HEK293T (cell line): ENCODE measurements around the gene RPL41.

Experiments
- CTCF ChIA-PET: fragments of 350-600 bp; formaldehyde crosslinking; extraction: SDS; loops from one replicate; lab custom pipeline; 2021; ENCODE audit warnings: antibody characterized with exemption, inconsistent platforms; lab: Yijun Ruan, JAX
- POLR2A ChIA-PET: fragments of 350-600 bp; formaldehyde crosslinking; extraction: SDS; loops from one replicate; lab custom pipeline; 2020; ENCODE audit warnings: antibody characterized with exemption, inconsistent platforms; lab: Yijun Ruan, JAX
- DNase-seq: peaks from one replicate; pipeline ENCODE4 v3.0.0; 2012; ENCODE audit warnings: mixed read lengths; ENCODE audit errors: extremely low spot score
- ARNT ChIP-seq: fragments of 450-650 bp; IDR thresholded peaks from 2 replicates; pipeline ENCODE4 v1.6.1; 2017; ENCODE audit warnings: mild to moderate bottlenecking
- BHLHE40 ChIP-seq: fragments of 450-650 bp; IDR thresholded peaks from 2 replicates; pipeline ENCODE4 v1.6.1; 2016; ENCODE audit warnings: mild to moderate bottlenecking, moderate library complexity, borderline replicate concordance
- CTBP1 ChIP-seq: fragments of 450-650 bp; IDR thresholded peaks from 2 replicates; pipeline ENCODE4 v1.6.1; 2016; ENCODE audit warnings: borderline replicate concordance
- ELF4 ChIP-seq: fragments of 450-650 bp; IDR thresholded peaks from 2 replicates; pipeline ENCODE4 v1.6.1; 2017; ENCODE audit warnings: antibody characterized with exemption
- FOXA1 ChIP-seq: fragments of 450-650 bp; IDR thresholded peaks from 2 replicates; pipeline ENCODE4 v1.6.1; 2016; ENCODE audit warnings: mild to moderate bottlenecking
- FOXK2 ChIP-seq: fragments of 450-650 bp; IDR thresholded peaks from 2 replicates; pipeline ENCODE4 v1.6.1; 2016; ENCODE audit warnings: mild to moderate bottlenecking
- FOXM1 ChIP-seq: fragments of 450-650 bp; IDR thresholded peaks from 2 replicates; pipeline ENCODE4 v1.6.1; 2017; ENCODE audit warnings: mild to moderate bottlenecking, borderline replicate concordance
- HDGF ChIP-seq: fragments of 450-650 bp; IDR thresholded peaks from 2 replicates; pipeline ENCODE4 v1.6.1; 2017; ENCODE audit warnings: antibody characterized with exemption, borderline replicate concordance
- L3MBTL2 ChIP-seq: fragments of 450-650 bp; conservative IDR thresholded peaks from 2 replicates; pipeline ENCODE4 v1.6.1; 2016; ENCODE audit warnings: mild to moderate bottlenecking
- LEF1 ChIP-seq: fragments of 450-650 bp; IDR thresholded peaks from 2 replicates; pipeline ENCODE4 v1.6.1; 2017; ENCODE audit warnings: mild to moderate bottlenecking, borderline replicate concordance
- NFRKB ChIP-seq: fragments of 450-650 bp; IDR thresholded peaks from 2 replicates; pipeline ENCODE4 v1.6.1; 2016; ENCODE audit warnings: mild to moderate bottlenecking, moderate library complexity
- PKNOX1 ChIP-seq: fragments of 450-650 bp; IDR thresholded peaks from 2 replicates; pipeline ENCODE4 v1.6.1; 2016
- SP1 ChIP-seq: fragments of 450-650 bp; IDR thresholded peaks from 2 replicates; pipeline ENCODE4 v1.6.1; 2017
- SUZ12 ChIP-seq: fragments of 450-650 bp; IDR thresholded peaks from 2 replicates; pipeline ENCODE4 v1.6.1; 2016; ENCODE audit warnings: mild to moderate bottlenecking
- TARDBP ChIP-seq: fragments of 450-650 bp; IDR thresholded peaks from 2 replicates; pipeline ENCODE4 v1.6.1; 2016
- ZNF384 ChIP-seq: fragments of 450-650 bp; IDR thresholded peaks from 2 replicates; pipeline ENCODE4 v1.6.1; 2016

The RPL41 gene

DNA sequence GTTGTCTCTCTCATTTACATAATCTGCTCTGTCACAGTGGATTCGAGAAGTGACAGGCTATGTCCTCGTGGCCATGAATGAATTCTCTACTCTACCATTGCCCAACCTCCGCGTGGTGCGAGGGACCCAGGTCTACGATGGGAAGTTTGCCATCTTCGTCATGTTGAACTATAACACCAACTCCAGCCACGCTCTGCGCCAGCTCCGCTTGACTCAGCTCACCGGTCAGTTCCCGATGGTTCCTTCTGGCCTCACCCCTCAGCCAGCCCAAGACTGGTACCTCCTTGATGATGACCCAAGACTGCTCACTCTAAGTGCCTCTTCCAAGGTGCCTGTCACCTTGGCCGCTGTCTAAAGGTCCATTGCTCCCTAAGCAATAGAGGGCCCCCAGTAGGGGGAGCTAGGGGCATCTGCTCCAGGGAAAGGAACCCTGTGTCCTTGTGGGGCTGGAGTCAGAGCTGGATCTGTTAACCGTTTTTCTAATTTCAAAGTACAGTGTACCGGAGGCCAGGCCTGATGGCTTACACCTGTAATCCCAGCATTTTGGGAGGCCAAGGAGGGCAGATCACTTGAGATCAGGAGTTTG is 31.4 kb upstream of the RPL41 start:
- ChIA-PET CTCF (interaction anchor here (0.6 to 1.4 kb wide), 10 partner anchors 11 to 78 kb away, joined by 3 to 9 read pairs (median 4); partner anchors contain the start of gene PA2G4), POLR2A (interaction anchor here (1.6 to 3.3 kb wide), 3 partner anchors 19 to 32 kb away, joined by 5 to 22 read pairs (median 10); partner anchors contain the start of genes PA2G4, RPL41 and ZC3H10)
- TF ChIP-seq ARNT (no peak), PKNOX1 (0 out of 2 replicates have a peak, but pooled peaks have one; percentile 13), FOXM1 (no peak), ZNF384 (no peak)
- DNase-seq = peak; percentile 68

DNA sequence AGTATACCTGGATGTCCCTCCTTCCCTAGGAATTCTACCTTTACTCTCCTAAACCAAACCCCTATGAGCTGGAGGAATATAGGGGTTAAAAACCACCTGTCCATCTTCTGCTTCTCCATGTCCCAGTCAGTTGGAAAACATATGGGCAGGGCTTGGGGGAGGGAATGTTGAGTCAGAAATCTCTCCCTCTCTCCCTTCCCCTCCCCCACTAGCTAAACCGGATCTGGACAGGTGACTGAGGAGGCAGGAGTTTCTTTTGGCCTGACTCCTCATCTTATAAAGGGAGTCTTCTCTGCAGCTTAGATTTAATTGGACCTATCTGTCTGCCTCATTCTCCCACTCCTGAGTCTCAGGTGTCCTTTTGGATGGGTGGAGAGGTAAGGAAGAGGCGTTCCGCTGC is 30.3 kb upstream of the RPL41 start:
- POLR2A ChIA-PET = interaction anchor here (1.6 to 3.3 kb wide), 3 partner anchors 18 to 31 kb away, joined by 5 to 22 read pairs (median 10); partner anchors contain the start of genes PA2G4, RPL41 and ZC3H10
- TF ChIP-seq CTBP1 (no peak), ZNF384 (no peak), PKNOX1 (no peak), ARNT (no peak)
- no peak for DNase-seq
- CTCF ChIA-PET = interaction anchor here (0.5 to 1.4 kb wide), 5 partner anchors 9 to 34 kb away, joined by 3 to 5 read pairs (median 4); no protein-coding TSS in a partner anchor

DNA sequence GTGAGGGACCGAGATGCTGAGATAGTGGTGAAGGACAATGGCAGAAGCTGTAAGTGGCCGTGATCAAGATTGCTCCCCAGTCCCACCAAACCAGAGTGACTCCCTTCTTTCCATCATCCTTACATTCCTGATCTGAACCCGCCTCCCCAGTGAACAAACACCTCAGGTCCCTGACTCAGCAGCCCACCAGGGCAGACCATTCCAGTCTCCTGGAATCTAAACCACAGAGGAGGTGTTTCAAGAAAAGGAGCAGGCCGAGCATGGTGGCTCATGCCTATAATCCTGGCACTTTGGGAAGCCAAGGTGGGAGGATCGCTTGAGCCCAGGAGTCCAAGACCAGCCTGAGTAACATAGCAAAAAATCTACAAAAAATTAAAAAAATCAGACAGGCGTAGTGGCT is 29.8 kb upstream of the RPL41 start:
- ChIA-PET CTCF (interaction anchor here (0.5 kb wide), 1 partner anchor 9 kb away, joined by 5 read pairs; no protein-coding TSS in a partner anchor), POLR2A (interaction anchor here (1.9 to 3.3 kb wide), 2 partner anchors 17 to 31 kb away, joined by 10 to 22 read pairs; partner anchors contain the start of genes PA2G4, RPL41 and ZC3H10)
- no peak for DNase-seq
- TF ChIP-seq FOXK2 = no peak
- no peak for TF ChIP-seq TARDBP
- TF ChIP-seq CTBP1 = no peak
- no peak for TF ChIP-seq NFRKB
- no peak for TF ChIP-seq ARNT
- TF ChIP-seq FOXM1 = no peak
- TF ChIP-seq HDGF = no peak
- TF ChIP-seq PKNOX1 = no peak
- TF ChIP-seq SUZ12 = no peak
- TF ChIP-seq FOXA1 = no peak

DNA sequence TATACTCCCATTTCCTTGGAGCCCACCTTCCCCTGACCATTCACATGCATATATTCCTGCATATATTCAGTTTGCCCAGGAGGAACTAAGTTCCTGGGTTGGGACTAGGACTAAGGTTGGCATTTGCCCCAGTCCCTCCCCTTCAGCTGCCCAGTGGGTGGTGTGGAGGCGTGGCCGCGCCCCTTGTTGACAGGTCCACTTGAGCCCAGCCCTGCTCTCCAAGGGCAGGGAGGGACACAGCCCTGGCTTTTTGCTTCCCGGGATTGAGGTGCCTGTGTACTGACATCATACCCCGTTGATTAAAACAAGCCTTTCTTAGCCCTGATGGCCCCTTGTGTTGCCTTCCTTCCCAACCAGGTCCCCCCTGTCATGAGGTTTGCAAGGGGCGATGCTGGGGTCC is 29.2 kb upstream of the RPL41 start:
- no peak for TF ChIP-seq BHLHE40
- TF ChIP-seq PKNOX1 = no peak
- TF ChIP-seq HDGF = no peak
- TF ChIP-seq FOXA1 = no peak
- no peak for TF ChIP-seq NFRKB
- no peak for TF ChIP-seq TARDBP
- no peak for TF ChIP-seq L3MBTL2
- no peak for TF ChIP-seq ZNF384
- no peak for TF ChIP-seq SUZ12
- no peak for TF ChIP-seq ARNT
- ChIA-PET POLR2A (interaction anchor here (3.3 kb wide), 1 partner anchor 17 kb away, joined by 22 read pairs; the partner anchor contains the start of gene PA2G4), CTCF (no interaction called here)
- no peak for DNase-seq

DNA sequence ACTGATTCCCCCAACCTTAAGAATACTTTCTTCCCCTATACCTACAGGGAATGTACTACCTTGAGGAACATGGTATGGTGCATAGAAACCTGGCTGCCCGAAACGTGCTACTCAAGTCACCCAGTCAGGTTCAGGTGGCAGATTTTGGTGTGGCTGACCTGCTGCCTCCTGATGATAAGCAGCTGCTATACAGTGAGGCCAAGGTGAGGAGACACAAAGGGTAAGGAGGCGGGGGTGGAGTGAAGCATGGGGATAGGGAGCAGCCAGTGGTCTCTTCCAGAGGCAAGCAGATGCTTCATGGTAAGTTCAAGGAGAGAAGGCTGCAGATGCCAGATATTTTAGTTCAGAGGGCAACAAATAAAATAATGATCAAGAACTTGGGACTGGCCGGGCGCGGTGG is 18.7 kb upstream of the RPL41 start:
- CTCF ChIA-PET = no interaction called here
- POLR2A ChIA-PET = no interaction called here
- no peak for TF ChIP-seq CTBP1
- no peak for TF ChIP-seq FOXM1
- no peak for TF ChIP-seq L3MBTL2
- TF ChIP-seq SUZ12 = no peak
- TF ChIP-seq SP1 = no peak
- no peak for TF ChIP-seq BHLHE40
- TF ChIP-seq LEF1 = no peak
- no peak for TF ChIP-seq TARDBP
- TF ChIP-seq PKNOX1 = no peak
- no peak for TF ChIP-seq HDGF
- TF ChIP-seq NFRKB = no peak
- no peak for TF ChIP-seq ELF4
- TF ChIP-seq ARNT = no peak
- TF ChIP-seq FOXA1 = no peak
- TF ChIP-seq ZNF384 = no peak
- TF ChIP-seq FOXK2 = no peak
- DNase-seq = no peak
